Adipocyte (in vitro differentiated cells): Measurements from ENCODE around the gene IL20.

ENCODE experiments used
- DNase-seq: peaks from one replicate; pipeline ENCODE4 v3.0.0-alpha.2; 2015; ENCODE audit warnings: low read depth
- H3K27me3 ChIP-seq: replicated peaks from 2 replicates; pipeline ENCODE4 v1.7.0; 2013; ENCODE audit warnings: mild to moderate bottlenecking, low read length, moderate library complexity; ENCODE audit not compliant: control insufficient read depth, insufficient read depth
- H3K36me3 ChIP-seq: 2 replicates; pipeline ENCODE4 v1.7.0; 2013; ENCODE audit warnings: low read length, mild to moderate bottlenecking, moderate library complexity; ENCODE audit not compliant: control insufficient read depth, insufficient read depth, severe bottlenecking
- H3K4me1 ChIP-seq: 2 replicates; pipeline ENCODE4 v1.7.0; 2013; ENCODE audit warnings: mild to moderate bottlenecking, low read length, moderate library complexity; ENCODE audit not compliant: control insufficient read depth, insufficient read depth
- H3K4me3 ChIP-seq: 2 replicates; pipeline ENCODE4 v1.7.0; 2013; ENCODE audit warnings: mild to moderate bottlenecking, low read length, moderate library complexity
- H3K9ac ChIP-seq: 2 replicates; pipeline ENCODE4 v1.7.0; 2013; ENCODE audit warnings: mild to moderate bottlenecking, low read length, moderate library complexity
- H3K9me3 ChIP-seq: 2 replicates; pipeline ENCODE4 v1.7.0; 2013; ENCODE audit warnings: mild to moderate bottlenecking, low read length, moderate library complexity; ENCODE audit not compliant: control insufficient read depth

The IL20 gene

GRCh38 chr1:206859082-206859521, 6.3 kb upstream of the IL20 start:
- no peaks in the 10 kb centered on the region for H3K36me3 ChIP-seq
- H3K27me3 ChIP-seq, result peaks cover 22% of the 10 kb centered on the region
- no peaks in the 10 kb centered on the region for H3K9me3 ChIP-seq
- no peak overlapping the region for H3K9ac ChIP-seq
- no peak overlapping the region for H3K4me3 ChIP-seq
- no peaks in the 10 kb centered on the region for H3K4me1 ChIP-seq
- DNase-seq, result no peak

GRCh38 chr1:206860165-206860564, 5.3 kb upstream of the IL20 start:
- Histone ChIP-seq H3K9ac (no peak overlapping the region), H3K4me3 (no peak overlapping the region), H3K27me3 (peaks cover 22% of the 10 kb centered on the region), H3K9me3 (no peaks in the 10 kb centered on the region), H3K36me3 (no peaks in the 10 kb centered on the region), H3K4me1 (peaks cover 1% of the 10 kb centered on the region)
- DNase-seq, result no peak

GRCh38 chr1:206863266-206863665, 2.2 kb upstream of the IL20 start:
- no peak overlapping the region for H3K9ac ChIP-seq
- peaks cover 8% of the 10 kb centered on the region for H3K4me1 ChIP-seq
- H3K9me3 ChIP-seq, result no peaks in the 10 kb centered on the region
- H3K4me3 ChIP-seq, result no peak overlapping the region
- H3K27me3 ChIP-seq, result peaks cover 19% of the 10 kb centered on the region
- no peak for DNase-seq
- H3K36me3 ChIP-seq, result no peaks in the 10 kb centered on the region

GRCh38 chr1:206866062-206866461, 639 bp downstream of the IL20 start:
- Histone ChIP-seq H3K4me3 (no peak overlapping the region), H3K9me3 (no peaks in the 10 kb centered on the region), H3K4me1 (peaks cover 8% of the 10 kb centered on the region), H3K9ac (no peak overlapping the region), H3K27me3 (peaks cover 4% of the 10 kb centered on the region), H3K36me3 (no peaks in the 10 kb centered on the region)
- DNase-seq, result peak; percentile 8

- DNase-seq, result no peak
- Histone ChIP-seq H3K27me3 (no peaks in the 10 kb centered on the region), H3K9ac (no peak overlapping the region), H3K4me1 (peaks cover 8% of the 10 kb centered on the region), H3K4me3 (no peak overlapping the region), H3K9me3 (no peaks in the 10 kb centered on the region), H3K36me3 (no peaks in the 10 kb centered on the region)
Measured at GRCh38 chr1:206867239-206867638, 1.8 kb downstream of the IL20 start.

GRCh38 chr1:206867716-206868115, 2.3 kb downstream of the IL20 start:
- H3K27me3 ChIP-seq, result no peaks in the 10 kb centered on the region
- no peaks in the 10 kb centered on the region for H3K9me3 ChIP-seq
- H3K9ac ChIP-seq, result no peak overlapping the region
- DNase-seq, result no peak
- peaks cover 8% of the 10 kb centered on the region for H3K4me1 ChIP-seq
- no peak overlapping the region for H3K4me3 ChIP-seq
- H3K36me3 ChIP-seq, result no peaks in the 10 kb centered on the region

- no peak overlapping the region for H3K4me3 ChIP-seq
- DNase-seq, result no peak
- no peaks in the 10 kb centered on the region for H3K27me3 ChIP-seq
- no peak overlapping the region for H3K9ac ChIP-seq
- no peaks in the 10 kb centered on the region for H3K9me3 ChIP-seq
- H3K36me3 ChIP-seq, result no peaks in the 10 kb centered on the region
- peaks cover 8% of the 10 kb centered on the region for H3K4me1 ChIP-seq
Measured at GRCh38 chr1:206868264-206868663, 2.8 kb downstream of the IL20 start.

GRCh38 chr1:206872139-206872538, 6.7 kb downstream of the IL20 start:
- H3K27me3 ChIP-seq, result no peaks in the 10 kb centered on the region
- DNase-seq, result no peak

GRCh38 chr1:206873603-206874188, 8.3 kb downstream of the IL20 start:
- no peaks in the 10 kb centered on the region for H3K36me3 ChIP-seq
- no peak for DNase-seq
- H3K9ac ChIP-seq, result no peak overlapping the region
- no peaks in the 10 kb centered on the region for H3K4me1 ChIP-seq
- no peak overlapping the region for H3K4me3 ChIP-seq
- H3K9me3 ChIP-seq, result peaks cover 21% of the 10 kb centered on the region
- H3K27me3 ChIP-seq, result no peaks in the 10 kb centered on the region

More at GRCh38 chr1:206872139-206872538, 6.7 kb downstream of the IL20 start:
- Histone ChIP-seq H3K4me1 (no peaks in the 10 kb centered on the region), H3K9ac (no peak overlapping the region), H3K9me3 (peaks cover 10% of the 10 kb centered on the region), H3K4me3 (no peak overlapping the region), H3K36me3 (no peaks in the 10 kb centered on the region)

- peaks cover 28% of the 10 kb centered on the region for H3K9me3 ChIP-seq
- no peaks in the 10 kb centered on the region for H3K36me3 ChIP-seq
- no peak overlapping the region for H3K4me3 ChIP-seq
- H3K27me3 ChIP-seq, result no peaks in the 10 kb centered on the region
- no peaks in the 10 kb centered on the region for H3K4me1 ChIP-seq
- H3K9ac ChIP-seq, result no peak overlapping the region
- DNase-seq, result no peak
Measured at GRCh38 chr1:206875752-206876377, 10.4 kb downstream of the IL20 start.

- no peak overlapping the region for H3K9ac ChIP-seq
- H3K9me3 ChIP-seq, result peaks cover 28% of the 10 kb centered on the region
- no peaks in the 10 kb centered on the region for H3K36me3 ChIP-seq
- peaks cover 7% of the 10 kb centered on the region for H3K4me1 ChIP-seq
- H3K4me3 ChIP-seq, result no peak overlapping the region
- DNase-seq, result no peak
- no peaks in the 10 kb centered on the region for H3K27me3 ChIP-seq
Measured at GRCh38 chr1:206878456-206878855, 13.0 kb downstream of the IL20 start.

- Histone ChIP-seq H3K4me3 (no peak overlapping the region), H3K36me3 (no peaks in the 10 kb centered on the region), H3K9me3 (peaks cover 28% of the 10 kb centered on the region), H3K4me1 (peaks cover 17% of the 10 kb centered on the region), H3K27me3 (no peaks in the 10 kb centered on the region), H3K9ac (no peak overlapping the region)
- no peak for DNase-seq
Measured at GRCh38 chr1:206880314-206880713, 14.9 kb downstream of the IL20 start.
